ENCODE measurements around the gene ARF3. TPM values are rescaled to one million over a fixed set of nuclear protein-coding genes. Genes with fewer than 3 reads are reported as not detected.

The ARF3 gene
- total and polyA plus RNA-seq, 2 of the 13 experiments (the other 11 are each of a cell fraction or from before 2014, with no cell fraction given): 53.8 to 57.9 TPM

DNA sequence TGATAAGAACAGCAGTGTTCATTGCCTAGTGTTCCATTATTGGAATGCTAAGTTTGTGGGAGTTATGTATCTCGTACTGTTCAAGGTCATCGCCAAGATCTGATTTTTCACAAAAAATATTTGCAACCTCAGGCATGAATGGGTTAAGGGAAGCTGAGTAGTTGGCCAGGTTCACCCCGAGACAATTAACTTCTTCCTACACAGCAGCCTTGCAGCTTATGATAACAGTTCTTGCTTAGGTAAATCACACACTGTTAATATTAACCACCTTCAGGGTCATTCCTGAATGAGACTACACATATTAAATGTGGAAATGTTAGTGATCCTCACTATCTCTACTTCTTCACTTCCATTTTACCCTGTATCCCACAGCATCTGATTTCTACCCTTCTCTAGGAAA lies 50.0 kb downstream of the ARF3 start:
- in situ Hi-C loops (cut with HindIII; ENCODE audit: extremely low pct_ligation_motif_present, low pct_unique_long_range_greater_than_20kb): no loop called here
- H3K4me1 ChIP-seq (ENCODE audit: insufficient read depth, low read length): peaks cover 92% of the 10 kb centered on the region
- peak overlapping the region; percentile 31 for H3K27ac ChIP-seq (ENCODE audit: extremely low read length, insufficient read depth, low read length)
- FAIRE-seq: peak; percentile 76
- H3K27me3 ChIP-seq (ENCODE audit: control insufficient read depth in 1 of 2, insufficient read depth in 2 of 2, low read length in 2 of 2): no peaks in the 10 kb centered on the region
- intact Hi-C loops (cut with micrococcal nuclease; ENCODE audit: unreplicated experiment): no loop called here
- peak overlapping the region in 2 of 3 experiments; percentile 16 to 36; a peak in 2 of 6 replicates for H3K4me3 ChIP-seq (replicated peaks in 1 of 3; ENCODE audit: insufficient read depth in 1 of 3, low read depth in 2 of 3, low read length in 3 of 3)
- no TSS peak for BruUV-seq (replicated peaks)
- peak; percentile 19; the same call in 2 of the 3 replicates for ATAC-seq
- H3K36me3 ChIP-seq (replicated peaks in 1 of 2; ENCODE audit: control insufficient read depth in 1 of 2, insufficient read depth in 2 of 2, low read length in 2 of 2): no peaks in the 10 kb centered on the region
- no peaks in the 10 kb centered on the region for H4K20me1 ChIP-seq (ENCODE audit: insufficient read depth, low read length)
- H3K4me2 ChIP-seq (ENCODE audit: low read depth, low read length): peak overlapping the region; percentile 64
- no peaks in the 10 kb centered on the region for H3K79me2 ChIP-seq (ENCODE audit: insufficient read depth, low read length)
- DNase-seq (ENCODE audit: low spot score): no peak
- H3K9me3 ChIP-seq (ENCODE audit: low read length): no peaks in the 10 kb centered on the region
- CTCF ChIA-PET (ENCODE audit: low intra/inter-chr PET ratio, low total read pairs): interaction anchor here (0.9 kb wide), 1 partner anchor 54 kb away, joined by 4 read pairs; no protein-coding TSS in a partner anchor
- POLR2A ChIA-PET: interaction anchor here (0.9 kb wide), 1 partner anchor 18 kb away, joined by 3 read pairs; the partner anchor contains the start of gene FKBP11
- no peak overlapping the region for H2AFZ ChIP-seq (ENCODE audit: low read length)
- no peak overlapping the region for H3K9ac ChIP-seq (ENCODE audit: insufficient read depth, low read depth, low read length)
- WGBS (ENCODE audit: low lambda C conversion rate): 0% methylated on average over 3 of the region's 3 CpGs
- TF ChIP-seq, protein P1, sequence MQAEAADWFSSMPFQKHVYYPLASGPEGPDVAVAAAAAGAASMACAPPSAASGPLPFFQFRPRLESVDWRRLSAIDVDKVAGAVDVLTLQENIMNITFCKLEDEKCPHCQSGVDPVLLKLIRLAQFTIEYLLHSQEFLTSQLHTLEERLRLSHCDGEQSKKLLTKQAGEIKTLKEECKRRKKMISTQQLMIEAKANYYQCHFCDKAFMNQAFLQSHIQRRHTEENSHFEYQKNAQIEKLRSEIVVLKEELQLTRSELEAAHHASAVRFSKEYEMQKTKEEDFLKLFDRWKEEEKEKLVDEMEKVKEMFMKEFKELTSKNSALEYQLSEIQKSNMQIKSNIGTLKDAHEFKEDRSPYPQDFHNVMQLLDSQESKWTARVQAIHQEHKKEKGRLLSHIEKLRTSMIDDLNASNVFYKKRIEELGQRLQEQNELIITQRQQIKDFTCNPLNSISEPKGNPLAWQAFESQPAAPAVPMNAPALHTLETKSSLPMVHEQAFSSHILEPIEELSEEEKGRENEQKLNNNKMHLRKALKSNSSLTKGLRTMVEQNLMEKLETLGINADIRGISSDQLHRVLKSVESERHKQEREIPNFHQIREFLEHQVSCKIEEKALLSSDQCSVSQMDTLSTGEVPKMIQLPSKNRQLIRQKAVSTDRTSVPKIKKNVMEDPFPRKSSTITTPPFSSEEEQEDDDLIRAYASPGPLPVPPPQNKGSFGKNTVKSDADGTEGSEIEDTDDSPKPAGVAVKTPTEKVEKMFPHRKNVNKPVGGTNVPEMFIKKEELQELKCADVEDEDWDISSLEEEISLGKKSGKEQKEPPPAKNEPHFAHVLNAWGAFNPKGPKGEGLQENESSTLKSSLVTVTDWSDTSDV (CRISPR knock-in tag; IDR thresholded peaks at IDR 0.05): no peak
- TF ChIP-seq ZNF138 (CRISPR knock-in tag; IDR thresholded peaks at IDR 0.05; ENCODE audit: low read depth) (no peak), HOXA3 (CRISPR knock-in tag; IDR thresholded peaks at IDR 0.05) (0 out of 2 replicates have a peak, but pooled peaks have one; percentile 16), ARHGAP35 (CRISPR knock-in tag; IDR thresholded peaks at IDR 0.05; ENCODE audit: borderline replicate concordance) (no peak), AGO2 (optimal IDR thresholded peaks at IDR 0.05; ENCODE audit: low read depth, low read length) (no peak), SETDB1 (CRISPR knock-in tag; IDR thresholded peaks at IDR 0.05; ENCODE audit: borderline replicate concordance) (no peak), TBX2 (CRISPR knock-in tag; IDR thresholded peaks at IDR 0.05; ENCODE audit: borderline replicate concordance) (no peak), FOXJ3 (CRISPR knock-in tag; IDR thresholded peaks at IDR 0.05; ENCODE audit: borderline replicate concordance) (0 out of 2 replicates have a peak, but pooled peaks have one; percentile 27), MEIS1 (CRISPR knock-in tag; IDR thresholded peaks at IDR 0.05; ENCODE audit: borderline replicate concordance) (no peak), HNRNPK (IDR thresholded peaks at IDR 0.05; ENCODE audit: low read depth, low read length, poor library complexity, severe bottlenecking) (no peak), SMAD1 (CRISPR knock-in tag; IDR thresholded peaks at IDR 0.05; ENCODE audit: borderline replicate concordance, low read depth) (no peak), MED13 (CRISPR knock-in tag; IDR thresholded peaks at IDR 0.05) (no peak)
- TF ChIP-seq, protein P2, sequence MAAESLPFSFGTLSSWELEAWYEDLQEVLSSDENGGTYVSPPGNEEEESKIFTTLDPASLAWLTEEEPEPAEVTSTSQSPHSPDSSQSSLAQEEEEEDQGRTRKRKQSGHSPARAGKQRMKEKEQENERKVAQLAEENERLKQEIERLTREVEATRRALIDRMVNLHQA (CRISPR knock-in tag; IDR thresholded peaks at IDR 0.05): no peak
- TF ChIP-seq, protein P3, sequence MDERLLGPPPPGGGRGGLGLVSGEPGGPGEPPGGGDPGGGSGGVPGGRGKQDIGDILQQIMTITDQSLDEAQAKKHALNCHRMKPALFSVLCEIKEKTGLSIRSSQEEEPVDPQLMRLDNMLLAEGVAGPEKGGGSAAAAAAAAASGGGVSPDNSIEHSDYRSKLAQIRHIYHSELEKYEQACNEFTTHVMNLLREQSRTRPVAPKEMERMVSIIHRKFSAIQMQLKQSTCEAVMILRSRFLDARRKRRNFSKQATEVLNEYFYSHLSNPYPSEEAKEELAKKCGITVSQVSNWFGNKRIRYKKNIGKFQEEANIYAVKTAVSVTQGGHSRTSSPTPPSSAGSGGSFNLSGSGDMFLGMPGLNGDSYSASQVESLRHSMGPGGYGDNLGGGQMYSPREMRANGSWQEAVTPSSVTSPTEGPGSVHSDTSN (CRISPR knock-in tag; IDR thresholded peaks at IDR 0.05): no peak
- TF ChIP-seq, protein P4, sequence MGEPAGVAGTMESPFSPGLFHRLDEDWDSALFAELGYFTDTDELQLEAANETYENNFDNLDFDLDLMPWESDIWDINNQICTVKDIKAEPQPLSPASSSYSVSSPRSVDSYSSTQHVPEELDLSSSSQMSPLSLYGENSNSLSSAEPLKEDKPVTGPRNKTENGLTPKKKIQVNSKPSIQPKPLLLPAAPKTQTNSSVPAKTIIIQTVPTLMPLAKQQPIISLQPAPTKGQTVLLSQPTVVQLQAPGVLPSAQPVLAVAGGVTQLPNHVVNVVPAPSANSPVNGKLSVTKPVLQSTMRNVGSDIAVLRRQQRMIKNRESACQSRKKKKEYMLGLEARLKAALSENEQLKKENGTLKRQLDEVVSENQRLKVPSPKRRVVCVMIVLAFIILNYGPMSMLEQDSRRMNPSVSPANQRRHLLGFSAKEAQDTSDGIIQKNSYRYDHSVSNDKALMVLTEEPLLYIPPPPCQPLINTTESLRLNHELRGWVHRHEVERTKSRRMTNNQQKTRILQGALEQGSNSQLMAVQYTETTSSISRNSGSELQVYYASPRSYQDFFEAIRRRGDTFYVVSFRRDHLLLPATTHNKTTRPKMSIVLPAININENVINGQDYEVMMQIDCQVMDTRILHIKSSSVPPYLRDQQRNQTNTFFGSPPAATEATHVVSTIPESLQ (CRISPR knock-in tag; conservative IDR thresholded peaks at IDR 0.05): no peak
- TF ChIP-seq, protein P5, sequence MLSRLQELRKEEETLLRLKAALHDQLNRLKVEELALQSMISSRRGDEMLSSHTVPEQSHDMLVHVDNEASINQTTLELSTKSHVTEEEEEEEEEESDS (CRISPR knock-in tag; IDR thresholded peaks at IDR 0.05; ENCODE audit: borderline replicate concordance): no peak

Data from HepG2 (cell line).